Caco-2 (cell line): Measurements from ENCODE around the gene SDCBP2. TPM values are rescaled to one million over a fixed set of nuclear protein-coding genes. Genes with fewer than 3 reads are reported as not detected.

Experiments used
- BruUV-seq: library from RNA; stranded (reverse); fragments of 400-500 nt; replicated peaks from 2 replicates; lab custom pipeline; 2021; lab: Mats Ljungman, UMichigan
- CTCF ChIA-PET: fragments of 300-600 bp; sonication (Branson Sonifier 250); formaldehyde crosslinking; loops from one replicate; lab custom pipeline; 2022; ENCODE audit warnings: antibody characterized with exemption; lab: Charles Lee
- POLR2A ChIA-PET: fragments of 300-600 bp; sonication (Branson Sonifier 250); formaldehyde crosslinking; loops from one replicate; lab custom pipeline; 2022; ENCODE audit warnings: antibody characterized with exemption; lab: Charles Lee
- DNase-seq, 2 experiments: peaks; one replicate each; pipeline versions ENCODE4 v3.0.0 to v3.0.0-alpha.2; 2020 to 2022
- H3K27me3 ChIP-seq: replicated peaks from 2 replicates; pipeline ENCODE4 v1.6.0; 2011; ENCODE audit warnings: low read length; ENCODE audit not compliant: control insufficient read depth, insufficient read depth
- H3K36me3 ChIP-seq: 2 replicates; pipeline ENCODE4 v1.5.1; 2011; ENCODE audit warnings: low read length; ENCODE audit not compliant: control insufficient read depth, insufficient read depth
- H3K4me1 ChIP-seq: fragments of 250-450 bp; sonication (Bioruptor Pico); 2 replicates; pipeline ENCODE4 v1.5.1; 2020; ENCODE audit warnings: mild to moderate bottlenecking
- H3K4me3 ChIP-seq: 2 replicates; pipeline ENCODE4 v1.5.1; 2011; ENCODE audit warnings: low read depth, mild to moderate bottlenecking, control low read depth, low read length
- H3K9me3 ChIP-seq: fragments of 250-450 bp; sonication (Bioruptor Pico); 2 replicates; pipeline ENCODE4 v1.5.1; 2020; ENCODE audit warnings: mild to moderate bottlenecking, moderate library complexity
- H3K27ac Mint-ChIP-seq: one replicate; pipeline ENCODE4 v1.8.0; 2022; ENCODE audit warnings: mixed read lengths; ENCODE audit not compliant: unreplicated experiment
- H3K27me3 Mint-ChIP-seq: one replicate; pipeline ENCODE4 v1.8.0; 2022; ENCODE audit warnings: mixed read lengths; ENCODE audit not compliant: insufficient read depth, unreplicated experiment
- H3K36me3 Mint-ChIP-seq: one replicate; pipeline ENCODE4 v1.8.0; 2022; ENCODE audit warnings: mild to moderate bottlenecking, mixed read lengths; ENCODE audit not compliant: insufficient read depth, unreplicated experiment
- H3K4me1 Mint-ChIP-seq: one replicate; pipeline ENCODE4 v1.8.0; 2022; ENCODE audit warnings: low read depth, mixed read lengths; ENCODE audit not compliant: unreplicated experiment
- H3K4me3 Mint-ChIP-seq: one replicate; pipeline ENCODE4 v1.8.0; 2022; ENCODE audit warnings: mild to moderate bottlenecking, moderate library complexity, mixed read lengths; ENCODE audit not compliant: unreplicated experiment
- H3K9me3 Mint-ChIP-seq: one replicate; pipeline ENCODE4 v1.8.0; 2022; ENCODE audit warnings: mixed read lengths; ENCODE audit not compliant: unreplicated experiment
- CTCF ChIP-seq, 2 experiments: fragments of 200-600 bp in 1 of 2; IDR thresholded peaks; 1 replicate in 1 of 2; 2 replicates in 1 of 2; pipeline versions ENCODE4 v1.5.1 to v1.8.0; 2011 to 2022; ENCODE audit warnings: antibody characterized with exemption in 1 of 2, control low read depth in 1 of 2, inconsistent platforms in 1 of 2, low read depth in 1 of 2, low read length in 1 of 2, mild to moderate bottlenecking in 1 of 2, moderate library complexity in 1 of 2; ENCODE audit not compliant: insufficient read depth in 1 of 2, severe bottlenecking in 1 of 2, unreplicated experiment in 1 of 2
- intact Hi-C: fragments of 100-400 bp; cut with micrococcal nuclease; formaldehyde crosslinking; loops from one replicate; pipeline ENCODE4 v1.10.0; 2022; ENCODE audit not compliant: unreplicated experiment
- total RNA-seq: library from RNA; stranded (reverse); gene quantifications from 2 replicates; pipeline ENCODE4 v1.2.3, GENCODE V29; 2022

The SDCBP2 gene
- total RNA-seq, 1 experiment from 2014 or later = 2.0 TPM

- DNase-seq = no peak
- Histone ChIP-seq H3K4me3 (no peak overlapping the region), H3K4me1 (no peaks in the 10 kb centered on the region), H3K36me3 (no peaks in the 10 kb centered on the region), H3K27me3 (no peaks in the 10 kb centered on the region), H3K9me3 (no peaks in the 10 kb centered on the region)
- BruUV-seq = no TSS peak
- peak in 1 of 2 experiments; percentile 8 for TF ChIP-seq CTCF (IDR thresholded peaks at IDR 0.05; ENCODE audit: insufficient read depth in 1 of 2, low read depth in 1 of 2, low read length in 1 of 2, severe bottlenecking in 1 of 2, unreplicated experiment in 1 of 2)
- no peaks in the 10 kb centered on the region for H3K27me3 Mint-ChIP-seq
- H3K9me3 Mint-ChIP-seq = no peaks in the 10 kb centered on the region
- POLR2A ChIA-PET = no interaction called here
- no peak overlapping the region for H3K27ac Mint-ChIP-seq
- no peaks in the 10 kb centered on the region for H3K36me3 Mint-ChIP-seq
- no peak overlapping the region for H3K4me3 Mint-ChIP-seq
- intact Hi-C loops = no loop called here
- H3K4me1 Mint-ChIP-seq = no peaks in the 10 kb centered on the region
- CTCF ChIA-PET = interaction anchor here (1.6 kb wide), 1 partner anchor 194 kb away, joined by 4 read pairs; no protein-coding TSS in a partner anchor
These were observed 19.5 kb downstream of the SDCBP2 start for GRCh38 chr20:1309439-1309847.

- ChIA-PET CTCF (no interaction called here), POLR2A (no interaction called here)
- no peak for TF ChIP-seq CTCF (IDR thresholded peaks at IDR 0.05; ENCODE audit: insufficient read depth in 1 of 2, low read depth in 1 of 2, low read length in 1 of 2, severe bottlenecking in 1 of 2, unreplicated experiment in 1 of 2)
- Histone ChIP-seq H3K27me3 (no peaks in the 10 kb centered on the region), H3K36me3 (no peaks in the 10 kb centered on the region), H3K4me3 (no peak overlapping the region), H3K9me3 (no peaks in the 10 kb centered on the region), H3K4me1 (no peaks in the 10 kb centered on the region)
- H3K4me3 Mint-ChIP-seq = no peak overlapping the region
- H3K27me3 Mint-ChIP-seq = no peaks in the 10 kb centered on the region
- BruUV-seq = no TSS peak
- no peaks in the 10 kb centered on the region for H3K36me3 Mint-ChIP-seq
- no peaks in the 10 kb centered on the region for H3K4me1 Mint-ChIP-seq
- intact Hi-C loops = no loop called here
- no peaks in the 10 kb centered on the region for H3K9me3 Mint-ChIP-seq
- no peak overlapping the region for H3K27ac Mint-ChIP-seq
- no peak for DNase-seq
These were observed 20.2 kb downstream of the SDCBP2 start for GRCh38 chr20:1308702-1309095.

- H3K9me3 ChIP-seq = no peaks in the 10 kb centered on the region
- H3K4me1 Mint-ChIP-seq = no peaks in the 10 kb centered on the region
- no peak overlapping the region for H3K4me3 ChIP-seq
- intact Hi-C loops = no loop called here
- H3K4me3 Mint-ChIP-seq = no peak overlapping the region
- H3K27me3 Mint-ChIP-seq = no peaks in the 10 kb centered on the region
- CTCF ChIA-PET = no interaction called here
- H3K36me3 Mint-ChIP-seq = no peaks in the 10 kb centered on the region
- no peaks in the 10 kb centered on the region for H3K9me3 Mint-ChIP-seq
- no peaks in the 10 kb centered on the region for H3K36me3 ChIP-seq
- H3K27ac Mint-ChIP-seq = no peak overlapping the region
- BruUV-seq = no TSS peak
- no peaks in the 10 kb centered on the region for H3K4me1 ChIP-seq
- no peak for DNase-seq
- no peak for TF ChIP-seq CTCF (IDR thresholded peaks at IDR 0.05; ENCODE audit: insufficient read depth in 1 of 2, low read depth in 1 of 2, low read length in 1 of 2, severe bottlenecking in 1 of 2, unreplicated experiment in 1 of 2)
- no peaks in the 10 kb centered on the region for H3K27me3 ChIP-seq
- POLR2A ChIA-PET = no interaction called here
These were observed 20.8 kb downstream of the SDCBP2 start for GRCh38 chr20:1308067-1308701.
